Measurements from ENCODE around the gene CYP26C1. TPM values are rescaled to one million over a fixed set of nuclear protein-coding genes. Genes with fewer than 3 reads are reported as not detected.
"Not testable (repeated sequence)": the region's sequence is repeated elsewhere in the genome, so short reads cannot be mapped to it uniquely, and the experiment has no call there.

The CYP26C1 gene
- total RNA-seq, 1 experiment from 2014 or later: 0.09 TPM

DNA sequence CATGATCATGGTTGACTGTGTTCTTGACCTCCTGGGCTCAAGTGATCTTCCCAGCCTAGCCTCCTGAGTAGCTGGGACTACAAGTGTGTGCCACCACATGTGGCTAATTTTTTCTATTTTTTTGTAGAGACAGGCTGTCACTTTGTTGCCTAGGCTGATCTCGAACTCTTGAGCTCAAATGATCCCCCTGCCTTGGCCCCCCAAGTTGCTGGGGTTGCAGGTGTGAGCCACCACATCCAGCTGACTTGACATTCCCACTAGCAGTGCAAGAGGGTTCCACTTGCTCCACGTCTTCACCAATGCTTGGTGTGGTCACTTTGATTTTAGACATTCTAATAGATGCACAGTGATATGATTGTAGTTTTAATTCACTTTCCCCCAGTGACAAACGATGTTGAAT, 38.2 kb downstream of the CYP26C1 start:
- Mint-ChIP-seq H3K27ac (ENCODE audit: unreplicated experiment) (no peak overlapping the region), H3K36me3 (ENCODE audit: insufficient read depth, unreplicated experiment) (no peaks in the 10 kb centered on the region), H3K4me3 (ENCODE audit: unreplicated experiment) (no peak overlapping the region), H3K27me3 (ENCODE audit: insufficient read depth, unreplicated experiment) (no peaks in the 10 kb centered on the region), H3K4me1 (ENCODE audit: low read depth, unreplicated experiment) (peaks cover 7% of the 10 kb centered on the region), H3K9me3 (ENCODE audit: unreplicated experiment) (peaks cover 10% of the 10 kb centered on the region)
- no peak overlapping the region for H3K4me3 ChIP-seq (ENCODE audit: low read depth, low read length)
- DNase-seq: no peak
- POLR2A ChIA-PET: no interaction called here
- TF ChIP-seq, protein P1, sequence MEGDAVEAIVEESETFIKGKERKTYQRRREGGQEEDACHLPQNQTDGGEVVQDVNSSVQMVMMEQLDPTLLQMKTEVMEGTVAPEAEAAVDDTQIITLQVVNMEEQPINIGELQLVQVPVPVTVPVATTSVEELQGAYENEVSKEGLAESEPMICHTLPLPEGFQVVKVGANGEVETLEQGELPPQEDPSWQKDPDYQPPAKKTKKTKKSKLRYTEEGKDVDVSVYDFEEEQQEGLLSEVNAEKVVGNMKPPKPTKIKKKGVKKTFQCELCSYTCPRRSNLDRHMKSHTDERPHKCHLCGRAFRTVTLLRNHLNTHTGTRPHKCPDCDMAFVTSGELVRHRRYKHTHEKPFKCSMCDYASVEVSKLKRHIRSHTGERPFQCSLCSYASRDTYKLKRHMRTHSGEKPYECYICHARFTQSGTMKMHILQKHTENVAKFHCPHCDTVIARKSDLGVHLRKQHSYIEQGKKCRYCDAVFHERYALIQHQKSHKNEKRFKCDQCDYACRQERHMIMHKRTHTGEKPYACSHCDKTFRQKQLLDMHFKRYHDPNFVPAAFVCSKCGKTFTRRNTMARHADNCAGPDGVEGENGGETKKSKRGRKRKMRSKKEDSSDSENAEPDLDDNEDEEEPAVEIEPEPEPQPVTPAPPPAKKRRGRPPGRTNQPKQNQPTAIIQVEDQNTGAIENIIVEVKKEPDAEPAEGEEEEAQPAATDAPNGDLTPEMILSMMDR (IDR thresholded peaks at IDR 0.05; ENCODE audit: insufficient read depth in 1 of 2, low read depth in 1 of 2, low read length in 1 of 2, severe bottlenecking in 1 of 2, unreplicated experiment in 1 of 2): no peak
- no peaks in the 10 kb centered on the region for H3K27me3 ChIP-seq (replicated peaks; ENCODE audit: control insufficient read depth, insufficient read depth, low read length)
- H3K36me3 ChIP-seq (ENCODE audit: control insufficient read depth, insufficient read depth, low read length): no peaks in the 10 kb centered on the region
- intact Hi-C loops (cut with micrococcal nuclease; ENCODE audit: unreplicated experiment): no loop called here
- no peaks in the 10 kb centered on the region for H3K9me3 ChIP-seq
- peaks cover 9% of the 10 kb centered on the region; the same call in 1 of the 2 replicates for H3K4me1 ChIP-seq
- CTCF ChIA-PET: no interaction called here
- BruUV-seq (replicated peaks): no TSS peak

- POLR2A ChIA-PET: no interaction called here
- peaks cover 9% of the 10 kb centered on the region; the same call in 1 of the 2 replicates for H3K4me1 ChIP-seq
- H3K27me3 Mint-ChIP-seq (ENCODE audit: insufficient read depth, unreplicated experiment): no peaks in the 10 kb centered on the region
- H3K27ac Mint-ChIP-seq (ENCODE audit: unreplicated experiment): no peak overlapping the region
- no peaks in the 10 kb centered on the region for H3K36me3 ChIP-seq (ENCODE audit: control insufficient read depth, insufficient read depth, low read length)
- BruUV-seq (replicated peaks): no TSS peak
- H3K4me3 Mint-ChIP-seq (ENCODE audit: unreplicated experiment): no peak overlapping the region
- no peak overlapping the region for H3K4me3 ChIP-seq (ENCODE audit: low read depth, low read length)
- CTCF ChIA-PET: no interaction called here
- TF ChIP-seq, protein P1 (IDR thresholded peaks at IDR 0.05; ENCODE audit: insufficient read depth in 1 of 2, low read depth in 1 of 2, low read length in 1 of 2, severe bottlenecking in 1 of 2, unreplicated experiment in 1 of 2): no peak
- no peaks in the 10 kb centered on the region for H3K27me3 ChIP-seq (replicated peaks; ENCODE audit: control insufficient read depth, insufficient read depth, low read length)
- no peaks in the 10 kb centered on the region for H3K9me3 ChIP-seq
- H3K9me3 Mint-ChIP-seq (ENCODE audit: unreplicated experiment): peaks cover 9% of the 10 kb centered on the region
- peaks cover 7% of the 10 kb centered on the region for H3K4me1 Mint-ChIP-seq (ENCODE audit: low read depth, unreplicated experiment)
- no peaks in the 10 kb centered on the region for H3K36me3 Mint-ChIP-seq (ENCODE audit: insufficient read depth, unreplicated experiment)
- no peak for DNase-seq
- intact Hi-C loops (cut with micrococcal nuclease; ENCODE audit: unreplicated experiment): no loop called here
Measured at GRCh38 chr10:93099670-93100069, 39.1 kb downstream of the CYP26C1 start.

GRCh38 chr10:93101148-93101547, 40.5 kb downstream of the CYP26C1 start:
- H3K4me1 Mint-ChIP-seq (ENCODE audit: low read depth, unreplicated experiment); H3K36me3 ChIP-seq (ENCODE audit: control insufficient read depth, insufficient read depth, low read length); intact Hi-C loops (cut with micrococcal nuclease; ENCODE audit: unreplicated experiment); H3K4me3 Mint-ChIP-seq (ENCODE audit: unreplicated experiment); H3K9me3 ChIP-seq; BruUV-seq (replicated peaks); POLR2A ChIA-PET; H3K4me1 ChIP-seq; H3K27me3 ChIP-seq (replicated peaks; ENCODE audit: control insufficient read depth, insufficient read depth, low read length); H3K9me3 Mint-ChIP-seq (ENCODE audit: unreplicated experiment); H3K4me3 ChIP-seq (ENCODE audit: low read depth, low read length); H3K36me3 Mint-ChIP-seq (ENCODE audit: insufficient read depth, unreplicated experiment); H3K27ac Mint-ChIP-seq (ENCODE audit: unreplicated experiment); H3K27me3 Mint-ChIP-seq (ENCODE audit: insufficient read depth, unreplicated experiment); CTCF ChIA-PET; DNase-seq: not testable (repeated sequence)

DNA sequence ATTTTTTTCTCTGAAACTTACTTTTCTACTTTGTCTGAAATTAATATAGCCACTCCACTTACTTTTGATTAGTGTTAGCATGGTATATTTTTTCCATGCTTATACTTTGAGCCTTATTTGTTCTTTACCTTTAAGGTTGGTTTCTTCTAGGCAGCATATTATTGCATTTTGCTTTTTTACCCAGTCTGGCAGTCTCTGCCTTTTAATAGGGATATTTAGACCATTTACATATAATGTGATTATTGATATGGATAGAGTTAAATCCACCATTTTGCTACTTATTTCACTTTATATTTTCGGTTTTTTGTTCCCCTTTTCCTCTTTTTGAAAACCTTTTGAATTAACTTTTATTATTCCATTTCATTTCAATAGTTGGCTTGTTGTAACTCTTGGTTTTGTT, 43.4 kb downstream of the CYP26C1 start:
- ChIA-PET CTCF (no interaction called here), POLR2A (no interaction called here)
- Histone ChIP-seq H3K27me3 (replicated peaks; ENCODE audit: control insufficient read depth, insufficient read depth, low read length) (no peaks in the 10 kb centered on the region), H3K9me3 (no peaks in the 10 kb centered on the region), H3K36me3 (ENCODE audit: control insufficient read depth, insufficient read depth, low read length) (no peaks in the 10 kb centered on the region), H3K4me3 (ENCODE audit: low read depth, low read length) (no peak overlapping the region), H3K4me1 (peaks cover 13% of the 10 kb centered on the region)
- H3K4me3 Mint-ChIP-seq (ENCODE audit: unreplicated experiment): no peak overlapping the region
- H3K27ac Mint-ChIP-seq (ENCODE audit: unreplicated experiment): no peak overlapping the region
- H3K27me3 Mint-ChIP-seq (ENCODE audit: insufficient read depth, unreplicated experiment): no peaks in the 10 kb centered on the region
- DNase-seq: no peak
- TF ChIP-seq, protein P1 (IDR thresholded peaks at IDR 0.05; ENCODE audit: insufficient read depth in 1 of 2, low read depth in 1 of 2, low read length in 1 of 2, severe bottlenecking in 1 of 2, unreplicated experiment in 1 of 2): no peak
- intact Hi-C loops (cut with micrococcal nuclease; ENCODE audit: unreplicated experiment): no loop called here
- peaks cover 14% of the 10 kb centered on the region for H3K4me1 Mint-ChIP-seq (ENCODE audit: low read depth, unreplicated experiment)
- H3K36me3 Mint-ChIP-seq (ENCODE audit: insufficient read depth, unreplicated experiment): no peaks in the 10 kb centered on the region
- no TSS peak for BruUV-seq (replicated peaks)
- H3K9me3 Mint-ChIP-seq (ENCODE audit: unreplicated experiment): peaks cover 9% of the 10 kb centered on the region

All from Caco-2 (cell line).